ELF-1 (cell line): ENCODE results near the gene KRT5.
"Not testable (repeated sequence)": the region's sequence is repeated elsewhere in the genome, so short reads cannot be mapped to it uniquely, and the experiment has no call there.

Experiments used
- DNase-seq: peaks from one replicate; pipeline ENCODE4 v3.0.0-alpha.2; 2016; ENCODE audit warnings: low read depth, low spot score

The KRT5 gene

DNA sequence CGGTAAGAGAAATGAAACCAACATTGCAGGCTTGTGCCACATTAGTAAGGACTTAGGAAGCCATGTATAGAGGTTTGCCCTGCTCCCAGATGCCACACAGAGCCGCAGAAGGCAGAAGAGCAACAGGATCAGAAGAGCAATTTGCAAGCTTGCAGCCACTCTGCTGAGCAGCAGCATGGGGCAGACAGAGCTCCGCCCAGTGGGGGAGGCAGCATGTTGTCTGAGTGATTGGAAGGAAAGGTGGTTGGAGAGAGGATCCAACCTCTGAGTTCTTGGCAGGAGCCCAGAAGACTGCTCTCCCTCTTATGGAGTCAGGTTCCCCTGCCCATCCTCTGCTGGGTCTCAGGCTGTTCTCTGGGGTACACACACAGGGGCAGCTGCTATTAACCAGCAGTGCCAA, 24.8 kb downstream of the KRT5 start:
- DNase-seq: peak; percentile 58

DNA sequence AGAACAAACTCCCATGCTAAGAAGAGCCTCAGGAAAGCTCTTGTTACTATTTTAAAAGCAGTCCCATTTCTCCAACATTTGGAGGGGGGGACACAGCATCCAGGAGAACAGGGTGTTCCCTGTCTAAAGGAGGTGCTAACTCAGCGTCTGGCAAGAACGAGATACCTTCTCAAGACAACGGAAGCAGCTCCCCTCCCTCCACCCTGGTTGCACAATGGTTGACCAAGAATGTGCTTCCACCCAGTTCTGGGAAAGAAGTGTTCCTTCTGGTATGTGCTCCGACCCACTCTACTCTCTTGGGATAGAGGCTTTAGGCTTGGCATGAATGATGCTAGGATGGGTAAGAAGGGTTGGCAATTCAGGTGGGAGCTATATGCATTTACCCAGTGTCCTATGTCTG, 25.7 kb downstream of the KRT5 start:
- DNase-seq: no peak

DNA sequence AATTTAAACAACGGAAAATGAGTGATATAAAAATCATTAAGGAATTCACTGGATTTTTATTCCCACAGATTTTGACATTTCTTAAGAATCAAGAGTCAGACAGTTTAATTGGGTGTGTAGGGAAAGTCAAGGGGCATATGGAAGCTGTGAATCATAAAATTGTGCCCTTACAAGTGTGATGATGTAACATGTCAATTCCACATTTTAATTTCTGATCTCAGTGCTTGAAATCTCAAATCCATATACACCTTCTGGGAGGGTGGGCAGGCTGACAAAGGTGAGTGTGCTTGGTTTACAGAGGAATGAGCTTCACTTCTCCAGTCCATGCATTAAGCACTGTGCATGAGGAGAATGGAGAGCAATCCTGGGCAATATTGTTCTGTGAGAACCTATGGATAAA, 26.1 kb downstream of the KRT5 start:
- no peak for DNase-seq

DNA sequence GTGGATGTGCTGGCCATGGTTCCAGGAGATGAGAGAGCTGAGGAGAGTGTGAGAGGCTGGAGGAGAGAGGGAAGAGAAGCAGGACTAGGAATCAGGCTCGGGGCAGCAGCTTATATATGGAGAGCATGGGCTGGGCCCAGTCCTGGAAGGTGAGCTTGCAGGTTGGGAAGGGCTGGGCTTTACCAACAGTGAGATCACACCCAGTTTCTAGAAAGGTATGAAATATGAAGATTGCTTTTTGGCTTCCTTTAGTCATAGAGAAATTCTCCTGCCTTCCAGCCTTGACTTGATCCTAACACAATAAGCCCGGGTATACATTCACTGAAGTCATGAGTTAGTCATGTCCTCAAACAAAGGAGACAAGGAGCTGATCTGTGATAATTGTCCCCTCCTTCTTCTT, 27.0 kb downstream of the KRT5 start, which contains the start of gene KRT6A:
KRT6A (minus strand) TSS at position 86 of the 400 bp plus-strand sequence; CDS start at position 17, 69 bp downstream.
- DNase-seq: no peak

DNA sequence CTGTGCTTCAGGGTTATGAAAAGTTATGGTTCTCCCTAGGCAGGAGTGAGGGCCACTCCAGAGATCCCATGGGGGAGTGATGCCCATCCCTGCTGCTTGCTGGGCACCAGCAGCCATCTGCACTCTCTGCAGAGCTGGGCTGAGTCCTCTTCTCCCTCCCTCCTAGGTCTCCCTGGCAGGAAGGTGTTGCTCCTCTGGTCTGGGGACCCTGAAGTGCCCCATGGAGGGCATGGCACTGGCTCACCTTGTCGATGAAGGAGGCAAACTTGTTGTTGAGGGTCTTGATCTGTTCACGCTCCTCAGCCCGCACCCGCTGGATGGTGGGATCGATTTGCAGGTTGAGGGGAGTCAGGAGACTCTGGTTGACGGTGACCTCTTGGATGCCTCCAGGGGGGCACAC, 27.8 kb downstream of the KRT5 start:
- not testable (repeated sequence) for DNase-seq

DNA sequence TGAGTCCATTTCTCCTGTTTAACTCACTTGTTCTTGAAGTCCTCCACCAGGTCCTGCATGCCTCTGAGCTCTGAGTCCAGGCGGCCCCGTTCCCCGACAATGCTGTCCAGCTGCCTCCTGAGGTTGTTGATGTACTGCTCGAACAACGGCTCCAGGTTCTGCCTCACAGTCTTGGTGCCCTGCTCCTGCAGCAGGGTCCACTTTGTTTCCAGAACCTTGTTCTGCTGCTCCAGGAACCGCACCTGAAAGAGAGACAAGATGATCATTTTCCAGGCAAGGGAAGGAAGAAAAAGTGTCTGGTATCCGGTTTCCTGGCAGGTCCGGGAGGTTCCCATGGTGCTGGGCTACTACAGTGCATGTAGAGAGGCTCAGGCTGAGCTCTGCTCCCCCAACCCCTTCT, 28.7 kb downstream of the KRT5 start:
- DNase-seq: not testable (repeated sequence)

DNA sequence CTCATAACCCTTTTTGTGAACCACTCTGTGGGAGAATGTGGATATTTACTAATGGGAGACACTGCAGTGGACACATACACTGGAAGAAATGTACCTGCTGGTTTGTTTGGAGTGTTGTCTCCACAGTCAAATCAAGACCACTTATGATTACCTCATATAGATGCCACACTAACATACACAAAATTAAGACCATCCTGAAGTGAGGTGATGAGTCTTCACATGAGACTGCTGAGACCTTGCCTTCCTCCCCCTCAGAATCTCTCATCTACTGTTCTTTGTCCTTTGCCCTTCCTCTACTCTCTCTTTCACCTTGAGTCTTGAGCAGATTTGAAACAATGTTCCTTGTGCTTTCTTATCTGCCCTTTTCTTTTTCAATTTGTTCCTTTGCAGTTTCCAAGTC, 31.5 kb downstream of the KRT5 start:
- DNase-seq: no peak

DNA sequence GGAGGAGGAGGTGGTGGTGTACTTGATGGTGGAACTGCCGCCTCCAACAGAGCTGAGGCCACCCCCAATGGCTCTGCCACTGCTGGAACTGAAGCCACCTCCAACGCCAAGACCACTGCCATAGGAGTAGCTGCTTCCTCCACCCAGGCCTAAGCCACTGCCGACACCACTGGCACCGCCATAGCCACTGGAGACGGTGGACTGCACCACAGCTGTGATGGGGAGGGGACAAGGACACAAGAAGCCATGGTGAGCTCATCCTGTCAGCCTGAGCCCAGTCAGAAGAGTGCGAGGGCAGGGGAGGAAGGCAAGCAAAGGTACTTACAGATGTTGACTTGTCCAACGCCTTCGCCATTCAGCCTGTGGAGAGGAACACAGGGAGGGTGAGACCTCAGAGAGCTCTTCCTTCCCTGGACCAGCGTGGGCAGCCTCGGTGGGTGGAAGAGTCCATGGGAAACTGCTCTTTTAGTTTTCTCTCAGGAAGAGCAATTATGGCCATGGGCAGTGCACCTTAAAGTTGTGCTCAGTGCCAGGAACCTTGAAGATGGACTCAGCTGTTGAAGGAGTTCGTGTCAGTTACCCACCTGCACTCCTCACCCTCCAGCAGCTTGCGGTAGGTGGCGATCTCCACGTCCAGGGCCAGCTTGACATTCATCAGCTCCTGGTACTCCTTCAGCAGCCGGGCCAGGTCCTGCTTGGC, 32.3 kb downstream of the KRT5 start:
- DNase-seq: not testable (repeated sequence)

DNA sequence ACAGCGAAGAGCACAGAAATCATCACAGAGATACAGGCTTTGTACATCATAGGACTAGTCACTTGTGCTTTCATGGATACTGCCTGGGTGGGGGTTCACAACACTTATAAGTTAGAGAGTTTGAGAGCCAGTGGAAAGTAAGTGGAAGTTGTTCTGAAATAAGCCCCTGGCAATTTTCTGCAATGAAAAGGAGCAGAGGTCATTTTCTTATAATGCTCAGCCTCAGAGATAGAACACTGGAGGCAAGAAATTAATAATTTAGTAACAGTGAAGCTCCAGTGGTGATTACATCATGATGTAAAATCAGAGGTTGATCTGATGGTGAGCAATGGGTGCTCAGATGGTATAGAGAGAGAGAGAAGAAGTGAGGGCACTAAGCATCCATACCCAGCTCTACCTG, 33.0 kb downstream of the KRT5 start:
- no peak for DNase-seq

DNA sequence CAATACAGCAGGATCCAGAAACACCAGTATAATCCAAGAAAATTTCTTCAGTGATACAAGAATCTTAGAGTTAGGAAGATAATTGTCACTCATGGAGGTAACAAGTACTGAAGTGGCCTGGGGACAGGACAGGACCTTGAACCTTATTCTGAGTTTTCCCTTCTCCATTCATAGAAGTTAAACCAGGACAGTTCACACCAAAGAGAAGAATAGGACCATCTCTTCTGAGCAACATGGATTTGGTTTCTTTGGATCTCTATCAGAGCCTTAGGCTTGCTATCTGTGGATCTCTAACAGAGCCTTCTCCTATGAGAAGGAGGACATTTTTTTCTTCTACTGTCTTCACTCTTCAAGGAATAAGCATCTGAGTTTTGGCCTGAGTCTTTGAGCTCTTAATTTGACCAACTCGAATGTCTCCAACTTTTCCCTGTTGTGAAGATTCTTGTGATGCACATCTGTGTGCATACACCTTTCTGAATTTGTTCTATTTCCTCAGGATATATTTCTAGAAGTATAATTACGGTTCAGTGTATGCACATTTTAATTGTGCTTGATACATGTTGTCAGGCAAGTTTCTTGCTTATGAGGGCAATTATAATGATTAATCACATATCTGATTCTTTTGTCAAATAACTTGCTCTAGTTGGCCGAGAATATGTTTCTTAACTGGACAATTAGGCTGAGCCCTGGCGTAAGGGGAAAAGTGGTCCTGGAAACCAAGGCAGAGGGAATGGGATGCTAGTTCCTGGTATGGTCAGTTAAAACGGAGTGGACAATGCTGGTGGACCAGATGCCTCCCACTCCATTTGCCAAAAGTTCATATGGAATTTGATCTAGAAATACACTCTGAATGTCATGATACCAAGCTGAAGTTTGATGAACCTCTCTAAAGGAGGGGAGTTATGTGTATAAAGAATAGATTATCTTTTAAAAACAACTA, 33.8 kb downstream of the KRT5 start:
- DNase-seq: no peak

DNA sequence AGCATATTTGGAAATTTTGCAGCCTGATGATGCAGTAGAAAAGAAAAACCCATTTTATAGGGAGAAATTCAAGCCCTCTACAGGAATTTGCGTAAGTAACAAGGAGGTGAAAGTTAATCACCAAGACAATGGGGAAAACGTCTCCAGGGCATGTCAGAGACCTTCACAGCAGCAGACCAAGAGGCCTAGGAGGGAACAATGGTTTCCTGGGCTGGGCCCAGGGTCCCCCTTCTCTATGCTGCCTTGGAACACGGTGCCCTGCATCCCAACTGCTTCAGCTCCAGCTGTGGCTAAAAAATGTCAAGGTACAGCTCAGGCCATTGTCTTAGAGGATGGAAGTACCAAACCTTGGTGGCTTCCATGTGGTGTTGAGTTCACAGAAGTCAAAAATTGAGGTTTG, 40.1 kb downstream of the KRT5 start:
- peak; percentile 18 for DNase-seq

DNA sequence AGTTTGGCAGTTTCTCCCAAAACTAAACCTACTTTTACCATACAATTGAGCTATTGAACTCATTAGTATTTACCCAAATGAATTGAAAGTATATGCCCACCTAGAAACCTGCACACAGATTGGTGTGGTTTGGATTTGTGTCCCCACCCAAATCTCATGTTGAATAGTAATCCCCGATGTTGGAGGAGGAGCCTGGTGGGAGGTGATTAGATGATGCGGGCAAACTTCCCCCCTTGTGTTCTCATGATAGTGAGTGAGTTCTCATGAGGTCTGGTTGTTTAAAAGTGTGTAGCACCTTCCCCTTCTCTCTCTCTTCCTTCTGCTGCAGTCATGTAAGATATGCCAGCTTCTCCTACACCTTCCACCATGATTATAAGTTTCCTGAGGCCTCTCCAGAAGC, 42.5 kb downstream of the KRT5 start:
- DNase-seq: no peak

DNA sequence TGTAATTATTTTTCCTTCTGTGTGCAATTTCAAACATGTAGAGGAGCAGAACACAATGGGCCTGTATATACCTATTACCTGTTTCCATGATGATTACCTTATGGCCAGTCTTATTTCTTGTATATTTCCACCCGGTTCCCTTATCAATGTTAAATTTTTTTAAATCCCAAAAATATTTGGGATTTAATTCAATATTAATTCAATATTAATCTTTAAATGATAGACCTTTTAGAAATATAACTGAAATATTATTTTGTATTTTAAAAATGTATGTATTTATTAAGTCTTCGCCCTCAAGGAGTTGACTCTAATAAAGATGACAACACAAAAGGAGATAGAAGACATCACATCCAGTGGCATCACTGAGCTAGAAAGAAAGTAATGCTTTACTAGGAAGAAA, 46.0 kb downstream of the KRT5 start:
- no peak for DNase-seq

DNA sequence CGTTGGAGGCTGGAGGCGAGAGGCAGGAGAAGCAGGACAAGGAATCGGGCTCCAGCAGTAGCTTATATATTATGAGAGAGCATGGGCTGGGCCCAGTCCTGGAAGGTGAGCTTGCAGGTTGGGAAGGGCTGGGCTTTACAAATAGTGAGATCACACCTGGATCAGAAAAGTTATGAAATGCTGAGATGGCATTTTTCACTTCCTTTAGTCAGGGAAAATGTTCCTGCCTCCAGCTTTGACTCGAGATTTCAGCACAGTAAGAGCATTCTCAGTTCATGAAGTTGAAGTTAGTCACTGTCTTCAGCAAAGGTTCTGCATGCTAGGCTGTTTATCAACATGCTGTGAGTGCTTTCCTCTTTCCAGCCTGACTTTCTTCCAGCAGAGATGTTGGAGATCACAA, 46.4 kb downstream of the KRT5 start, which contains the start of gene KRT6C:
KRT6C (minus strand) TSS at position 38 of the 400 bp plus-strand sequence. CDS start 68 bp downstream, outside the sequence.
- no peak for DNase-seq

DNA sequence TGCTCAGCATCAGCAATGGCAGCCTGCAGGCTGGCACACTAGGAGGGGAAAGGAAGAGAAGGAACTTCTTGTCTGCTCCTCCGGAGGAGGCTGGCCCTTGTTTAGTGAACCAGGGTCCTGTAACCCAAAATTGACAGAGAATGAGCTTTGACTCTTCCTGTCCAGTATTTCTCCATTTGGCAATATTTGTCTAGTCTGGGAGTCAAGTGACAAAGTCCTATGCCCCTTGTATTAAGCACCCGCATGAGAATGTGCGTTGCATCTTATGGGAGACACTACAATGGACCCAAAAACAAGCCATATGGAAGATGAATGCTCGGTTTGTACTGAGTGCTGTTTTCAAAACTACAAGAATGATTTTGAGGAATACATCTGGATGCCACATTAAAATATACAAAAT, 50.3 kb downstream of the KRT5 start:
- DNase-seq: no peak

DNA sequence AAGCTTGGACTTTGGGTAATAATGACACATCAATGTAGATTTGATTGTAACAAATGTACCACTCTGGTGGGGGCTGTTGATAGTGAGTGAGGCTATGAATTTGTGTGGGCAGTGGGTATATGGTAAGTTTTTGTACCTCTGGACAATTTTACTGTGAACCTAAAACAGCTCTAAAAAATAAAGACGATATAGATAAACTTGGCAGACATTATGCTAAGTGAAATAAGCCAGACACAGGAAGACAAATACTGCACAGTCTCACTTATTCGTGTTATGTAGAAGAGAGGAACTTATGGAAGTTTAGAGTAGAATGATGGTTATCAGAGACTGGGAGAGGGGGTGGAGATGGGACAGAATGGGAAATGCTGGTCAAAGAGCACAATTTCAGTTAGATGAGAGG, 55.3 kb downstream of the KRT5 start:
- DNase-seq: no peak
